HCEC 1CT (cell line): ENCODE results near the gene GRM4.

Experiments
- DNase-seq: peaks from one replicate; pipeline ENCODE4 v3.0.0-alpha.2; 2017

Gene GRM4

DNA sequence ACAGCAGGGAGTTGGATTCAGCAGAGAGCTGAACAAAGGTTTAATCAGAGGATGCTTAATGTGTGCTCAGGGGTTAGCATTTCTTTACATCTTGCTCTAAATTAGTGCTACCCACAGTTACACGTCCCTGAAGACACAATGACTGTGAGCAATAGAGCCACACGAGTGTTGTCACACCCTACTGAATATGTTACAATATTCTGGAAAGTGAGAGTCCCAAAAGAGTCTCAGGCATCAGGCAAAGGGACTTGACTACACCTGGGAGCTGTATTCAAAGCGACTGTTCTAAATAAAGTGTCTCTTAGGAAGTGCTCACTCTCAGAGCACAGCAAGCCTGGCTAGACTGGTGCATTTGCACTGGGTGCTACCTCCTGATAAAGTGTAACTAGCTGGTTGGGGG, 108.7 kb downstream of the GRM4 start:
- no peak for DNase-seq

DNA sequence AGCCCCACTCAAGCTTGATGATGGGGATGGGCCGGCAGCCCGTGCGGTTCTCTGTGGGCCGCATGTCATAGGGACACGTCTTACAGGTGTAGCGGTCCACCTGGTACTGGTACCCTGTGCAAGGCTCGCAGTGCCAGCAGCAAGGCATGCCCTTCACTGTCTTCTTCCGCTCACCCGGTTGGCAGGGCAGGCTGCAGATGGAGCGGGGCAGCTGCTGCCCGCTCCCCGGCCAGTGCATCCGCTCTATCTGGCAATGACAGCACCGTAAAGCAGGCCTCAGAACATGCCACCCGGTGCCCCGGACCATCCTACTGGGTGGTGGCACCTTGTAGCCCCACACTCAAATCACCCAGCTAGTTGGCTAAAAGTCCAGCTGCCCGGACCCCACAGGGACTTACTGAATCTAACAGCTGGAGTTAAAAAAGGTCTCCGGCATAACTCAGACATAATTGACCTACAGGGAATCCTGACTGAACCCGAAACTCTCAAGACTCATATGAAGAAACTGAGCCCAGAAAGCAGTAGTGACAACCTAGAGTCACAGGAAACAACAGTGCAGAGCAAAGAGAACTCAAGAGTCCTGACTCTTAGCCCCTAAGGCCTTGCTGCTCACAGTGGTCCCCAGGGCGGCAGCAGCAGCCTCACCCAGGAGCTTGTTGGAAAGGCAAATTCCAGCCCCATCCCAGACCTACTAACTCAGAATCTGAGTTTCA, 109.4 kb downstream of the GRM4 start:
- DNase-seq = no peak

DNA sequence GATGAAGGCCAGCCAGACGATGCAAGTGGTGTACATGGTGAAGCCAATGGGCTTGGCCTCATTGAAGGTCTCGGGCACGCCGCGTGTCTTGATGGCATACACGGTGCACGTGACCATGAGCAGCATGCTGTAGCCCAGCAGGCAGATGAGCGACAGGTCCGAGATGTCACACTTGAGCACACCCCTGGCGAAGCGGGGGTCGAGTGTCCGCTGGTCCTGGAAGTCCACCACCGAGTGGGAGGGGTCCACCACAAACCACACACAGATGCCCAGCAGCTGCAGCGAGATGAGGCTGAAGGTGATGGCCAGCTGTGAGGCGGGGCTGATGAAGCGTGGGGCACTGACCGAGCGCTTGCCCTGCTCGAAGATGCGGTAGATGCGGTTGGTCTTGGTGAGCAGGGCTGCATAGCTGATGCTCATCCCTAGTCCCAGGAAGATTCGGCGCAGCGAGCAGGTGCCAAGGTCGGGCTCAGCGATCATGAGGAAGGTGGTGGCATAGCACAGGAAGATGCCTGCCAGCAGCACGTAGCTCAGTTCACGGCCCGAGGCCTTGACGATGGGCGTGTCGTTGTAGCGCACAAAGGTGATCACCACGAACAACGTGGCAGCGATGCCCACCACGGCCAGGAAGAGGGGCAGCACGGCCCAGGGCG, 110.1 kb downstream of the GRM4 start:
- DNase-seq = no peak

DNA sequence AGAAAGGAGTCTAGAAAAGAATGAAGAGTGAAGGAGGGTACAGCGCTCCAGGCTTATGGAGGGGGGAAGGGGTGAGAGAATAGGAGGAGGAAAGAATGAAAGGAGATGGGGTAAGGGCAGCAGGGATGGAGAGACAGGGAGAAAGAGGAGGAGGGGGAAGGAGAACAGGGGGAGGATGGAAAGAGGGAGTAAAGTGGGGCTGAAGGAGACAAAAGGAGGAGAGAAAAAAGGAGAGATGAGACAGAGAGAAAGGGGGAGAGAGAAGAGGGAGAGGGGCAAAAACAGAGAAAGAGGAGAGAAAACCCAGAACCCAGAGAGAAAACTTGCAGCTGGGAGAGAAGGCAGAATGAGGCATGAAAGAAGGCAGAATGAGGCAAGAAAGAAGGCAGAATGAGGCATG, 110.7 kb downstream of the GRM4 start:
- DNase-seq = no peak

GRCh38 chr6:34032856-34033255, 113.0 kb downstream of the GRM4 start:
- DNase-seq = no peak

- DNase-seq = no peak
Observed at GRCh38 chr6:34031625-34032383, 114.1 kb downstream of the GRM4 start.

DNA sequence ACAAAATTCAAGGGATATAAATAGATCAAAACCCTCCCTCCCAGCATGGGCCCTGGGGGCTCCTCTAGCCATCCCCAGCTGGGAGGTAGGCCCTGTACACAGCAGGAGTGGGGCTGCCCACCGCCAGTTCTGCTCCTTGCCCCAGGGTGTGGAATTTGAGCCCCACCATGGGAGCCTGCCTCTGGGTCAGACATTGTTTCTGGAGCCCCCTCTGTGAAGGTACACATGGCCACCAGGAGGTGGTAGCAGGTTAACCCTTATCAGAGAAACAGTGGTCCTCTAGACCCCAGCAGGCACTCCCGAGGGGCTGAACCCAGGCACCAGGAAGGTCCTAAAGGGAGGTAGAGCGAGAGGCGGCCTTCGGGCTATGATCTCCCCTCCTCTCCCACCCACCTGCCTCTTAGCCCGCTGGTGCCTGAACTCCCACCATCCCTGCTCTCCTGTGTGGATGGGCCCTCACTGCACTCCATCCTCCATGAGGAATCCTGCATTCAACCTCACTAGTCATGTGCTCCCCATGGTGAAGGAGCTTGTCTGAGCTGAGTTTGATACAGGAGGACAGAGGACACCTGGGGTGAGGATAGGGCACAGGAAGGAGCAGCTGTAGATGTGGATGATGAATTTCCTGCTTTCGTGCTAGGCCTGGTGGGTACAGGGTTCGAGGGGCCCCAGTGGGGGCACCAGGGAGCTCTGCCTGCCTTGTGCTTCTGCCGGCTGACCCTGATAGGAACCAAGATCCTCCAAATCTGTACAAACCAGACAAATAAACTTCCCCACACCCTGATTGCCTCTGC, 114.9 kb downstream of the GRM4 start:
- DNase-seq = no peak

DNA sequence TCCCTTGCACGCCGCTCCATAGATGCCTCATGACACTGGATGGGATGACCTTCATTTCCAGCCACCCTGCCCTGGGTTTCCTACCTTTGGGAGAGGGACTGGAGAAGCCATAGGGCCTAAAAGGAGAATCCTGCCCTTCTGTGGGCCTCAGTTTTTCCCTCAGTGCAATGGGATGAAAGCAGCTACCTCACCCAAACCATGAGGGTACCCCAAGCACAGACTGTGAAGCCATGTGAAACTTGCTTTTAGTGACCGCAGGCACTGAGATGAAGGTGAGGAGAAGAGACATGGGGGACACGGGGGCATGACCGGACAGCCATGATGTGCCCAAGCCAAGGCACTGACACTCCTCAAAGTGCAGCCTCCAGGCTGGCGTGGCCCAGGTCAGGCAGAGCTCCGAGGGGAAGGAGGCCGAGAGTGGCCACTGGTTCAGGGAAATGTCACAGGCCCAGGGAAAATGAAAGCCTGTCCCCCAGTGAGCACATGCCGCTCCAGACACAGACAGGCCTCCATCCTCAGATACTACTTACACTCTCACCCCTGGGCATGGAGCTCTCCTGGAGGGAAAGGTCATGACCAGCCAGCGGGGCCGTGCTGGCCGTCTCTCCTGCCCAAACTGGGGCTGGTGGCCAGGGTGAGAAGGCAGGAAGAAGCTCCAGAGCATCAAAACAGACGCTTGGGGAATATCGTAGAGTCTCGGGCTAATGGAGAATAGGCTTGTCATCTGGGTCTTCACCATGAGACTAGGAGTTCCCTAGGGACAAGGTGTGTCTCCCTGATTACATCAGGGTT, 116.2 kb downstream of the GRM4 start:
- DNase-seq = no peak

DNA sequence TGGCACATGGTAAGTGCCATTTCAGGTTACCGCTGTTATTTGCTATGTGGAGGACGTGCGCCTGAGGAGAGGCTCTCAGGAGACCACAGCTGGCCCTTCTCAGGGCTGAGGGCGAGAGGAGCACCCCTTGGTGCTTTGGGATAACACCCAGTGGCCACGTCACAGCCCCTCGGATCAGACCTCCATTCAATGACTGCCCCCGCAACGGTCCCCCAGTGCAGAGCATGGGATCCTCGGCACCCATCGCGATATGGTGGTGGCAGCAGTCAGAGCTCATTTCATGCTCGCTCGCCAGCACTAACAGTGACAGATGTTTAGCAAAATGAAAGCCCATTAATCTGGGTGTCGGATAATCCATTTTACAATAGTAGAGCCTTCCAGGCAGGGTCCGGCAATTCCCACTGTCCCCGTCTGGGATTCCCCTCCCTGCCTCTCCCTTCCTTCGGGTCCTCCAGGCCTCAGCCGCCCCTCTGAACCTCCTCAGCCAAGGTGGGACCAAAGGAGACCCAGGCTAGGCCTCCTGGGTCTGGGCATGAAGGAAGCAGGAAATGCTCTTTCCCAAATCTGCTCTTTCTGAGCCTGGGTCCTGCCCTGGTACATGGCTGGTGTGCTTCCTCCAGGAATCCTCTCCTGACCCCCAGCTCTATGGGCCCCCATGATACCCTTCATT, 117.1 kb downstream of the GRM4 start:
- DNase-seq = no peak

DNA sequence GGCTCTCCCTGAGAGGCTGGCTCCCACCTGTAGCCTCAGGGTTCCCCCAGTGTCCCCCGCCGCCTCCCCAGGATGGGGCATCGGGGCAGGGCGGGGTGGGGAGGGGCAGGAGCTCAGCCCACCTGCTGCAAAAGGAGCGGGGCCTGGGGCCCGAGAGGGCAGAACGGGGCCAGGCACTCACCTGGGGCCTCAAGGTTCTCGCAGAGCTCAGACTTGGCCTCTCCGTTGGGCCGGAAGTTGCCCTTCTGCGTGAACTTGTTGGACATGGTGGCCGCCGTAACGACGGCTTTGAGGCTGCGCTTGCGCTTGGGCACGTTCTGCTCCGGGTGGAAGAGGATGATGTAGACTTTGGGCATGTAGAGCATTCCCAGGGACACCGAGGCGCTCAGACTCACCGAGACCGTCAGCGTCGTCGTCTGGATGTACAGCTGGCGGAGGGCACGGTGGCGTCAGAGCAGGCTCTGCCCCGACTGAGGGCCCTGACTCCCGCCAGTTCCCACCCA, 117.9 kb downstream of the GRM4 start:
- DNase-seq = no peak

DNA sequence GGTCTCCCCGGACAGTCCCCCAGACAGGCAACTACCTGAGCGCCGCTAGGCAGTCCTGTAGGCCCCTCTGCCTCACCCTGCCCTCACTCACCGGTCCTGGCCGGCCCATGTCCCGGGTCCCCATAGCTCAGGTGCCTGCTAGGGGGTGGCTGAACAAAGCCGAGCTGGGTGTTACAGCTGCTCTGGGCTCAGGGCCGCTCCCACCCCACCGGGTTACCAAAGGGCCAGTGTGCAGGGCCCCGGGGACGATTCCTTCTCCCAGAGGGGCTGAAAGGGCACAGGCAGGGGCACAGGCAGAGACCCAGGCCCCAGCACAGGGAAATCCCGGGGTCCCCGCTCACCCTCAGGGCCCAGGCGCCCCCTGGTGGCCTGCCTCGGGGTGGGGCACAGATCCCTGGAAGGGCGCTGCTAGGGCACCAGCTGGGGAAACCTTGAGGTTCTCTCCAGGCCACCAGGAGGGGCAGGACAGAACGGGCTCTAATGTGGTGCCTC, 118.4 kb downstream of the GRM4 start:
- DNase-seq = no peak

- no peak for DNase-seq
Observed at GRCh38 chr6:34025861-34026260, 120.0 kb downstream of the GRM4 start.

DNA sequence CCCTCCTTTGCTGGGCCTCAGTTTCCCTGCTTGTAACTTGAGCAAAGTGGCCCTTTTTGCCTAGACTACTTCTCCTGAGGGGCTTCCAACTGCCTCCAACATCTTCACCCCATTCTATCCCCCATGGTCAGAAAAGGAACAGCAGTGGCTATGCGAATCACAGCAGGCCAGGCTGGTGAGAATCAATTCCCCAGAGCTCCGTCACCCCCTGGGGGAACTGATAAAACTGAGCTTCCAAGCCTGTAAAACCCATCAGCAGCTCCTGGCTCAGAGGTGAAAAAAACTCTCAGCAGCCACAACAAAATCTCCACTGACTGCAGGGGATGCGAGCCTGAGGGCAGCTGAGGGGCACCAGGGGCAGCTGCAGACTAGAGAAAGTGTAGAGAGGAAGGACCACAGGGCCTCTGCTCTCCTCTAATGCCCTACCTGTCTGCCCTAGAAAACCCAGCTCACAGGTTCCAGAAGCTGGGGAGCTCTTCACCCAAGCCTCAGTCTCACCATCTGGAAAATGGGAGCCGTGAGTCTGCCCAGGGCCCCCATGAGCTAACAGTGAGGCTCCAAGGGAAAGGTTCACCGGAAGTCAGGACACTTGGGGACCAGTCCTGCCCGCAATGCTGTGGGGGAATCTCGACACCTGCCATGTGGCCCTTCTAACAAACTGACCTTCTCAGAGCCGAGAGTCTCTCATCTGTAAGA, 120.6 kb downstream of the GRM4 start:
- no peak for DNase-seq

DNA sequence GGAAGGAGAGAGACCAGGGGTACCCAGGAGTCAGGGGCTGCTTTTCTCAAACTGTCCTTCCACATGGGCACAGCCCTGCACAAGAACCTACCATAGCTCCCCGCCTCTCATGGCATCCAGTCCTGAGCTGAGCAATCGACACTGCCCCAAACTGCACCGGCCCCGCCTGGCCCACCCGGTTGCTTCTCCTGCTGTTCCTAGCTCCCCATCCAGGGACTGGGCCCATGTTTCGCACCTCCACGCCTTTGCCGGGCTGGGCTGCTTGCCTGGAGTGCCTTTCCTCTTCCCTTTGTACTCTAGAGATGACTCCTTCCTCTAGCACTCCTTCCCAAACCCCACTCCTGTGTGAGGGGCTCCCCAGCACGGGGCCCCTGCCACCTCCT, 123.0 kb downstream of the GRM4 start:
- no peak for DNase-seq

DNA sequence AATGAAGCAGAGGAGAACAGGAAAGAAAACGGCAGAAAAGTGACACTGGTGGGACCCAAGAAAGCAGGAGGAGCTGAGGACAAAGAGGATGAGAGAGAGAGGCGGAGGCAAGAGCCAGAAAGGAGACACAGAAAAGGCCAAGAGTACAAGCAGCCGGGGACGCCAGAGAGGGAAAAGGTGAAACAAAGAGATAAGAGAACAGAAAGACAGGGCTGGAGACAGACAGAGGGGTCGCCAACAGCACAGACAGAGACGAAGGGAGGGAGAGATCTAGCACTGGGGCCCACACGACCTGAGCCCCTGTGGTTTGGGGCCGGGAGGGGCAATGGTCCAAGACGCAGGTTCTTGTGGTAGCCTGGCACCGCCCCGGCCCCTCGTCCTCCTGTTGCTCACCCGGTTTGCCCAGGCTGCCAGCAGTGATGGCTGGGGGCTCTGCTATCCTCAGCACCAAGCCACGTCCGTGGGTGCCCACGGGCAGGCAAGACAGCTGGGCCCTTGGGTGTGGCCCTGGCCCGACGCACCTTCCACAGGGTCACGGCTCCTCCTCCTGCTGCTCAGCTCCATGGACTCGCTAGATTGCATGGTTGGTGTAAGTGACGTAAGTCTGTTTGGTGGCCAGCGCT, 123.5 kb downstream of the GRM4 start:
- no peak for DNase-seq

DNA sequence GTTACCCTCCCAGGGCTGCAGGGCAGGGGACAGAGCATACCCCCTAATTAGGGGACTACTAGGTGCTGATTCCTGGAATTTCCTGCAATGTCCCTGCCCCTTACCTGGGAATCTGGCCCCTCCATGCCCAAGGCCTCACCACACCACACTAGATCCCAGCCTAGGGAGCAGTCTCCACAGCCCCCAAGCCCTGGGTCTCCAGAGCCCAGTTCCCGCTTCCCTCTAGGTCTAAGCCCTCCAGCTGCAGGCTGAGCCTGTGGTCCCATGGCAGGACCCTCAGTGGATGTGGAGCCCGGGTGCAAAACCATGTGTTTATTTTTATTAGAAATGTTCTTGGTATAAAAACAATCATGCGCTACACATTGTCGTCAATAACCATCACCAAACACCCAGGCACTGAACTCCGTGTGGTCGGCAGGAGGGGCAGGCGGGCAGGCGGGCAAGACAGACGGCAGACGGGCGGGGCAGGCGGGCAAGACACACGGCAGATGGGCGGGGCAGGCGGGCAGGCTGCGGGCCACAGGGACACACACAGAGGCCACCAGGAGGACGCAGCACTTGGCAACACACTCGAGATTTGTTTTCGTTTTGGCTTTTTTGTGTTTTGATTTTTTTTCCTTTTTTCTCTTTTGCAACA, 124.2 kb downstream of the GRM4 start:
- no peak for DNase-seq

DNA sequence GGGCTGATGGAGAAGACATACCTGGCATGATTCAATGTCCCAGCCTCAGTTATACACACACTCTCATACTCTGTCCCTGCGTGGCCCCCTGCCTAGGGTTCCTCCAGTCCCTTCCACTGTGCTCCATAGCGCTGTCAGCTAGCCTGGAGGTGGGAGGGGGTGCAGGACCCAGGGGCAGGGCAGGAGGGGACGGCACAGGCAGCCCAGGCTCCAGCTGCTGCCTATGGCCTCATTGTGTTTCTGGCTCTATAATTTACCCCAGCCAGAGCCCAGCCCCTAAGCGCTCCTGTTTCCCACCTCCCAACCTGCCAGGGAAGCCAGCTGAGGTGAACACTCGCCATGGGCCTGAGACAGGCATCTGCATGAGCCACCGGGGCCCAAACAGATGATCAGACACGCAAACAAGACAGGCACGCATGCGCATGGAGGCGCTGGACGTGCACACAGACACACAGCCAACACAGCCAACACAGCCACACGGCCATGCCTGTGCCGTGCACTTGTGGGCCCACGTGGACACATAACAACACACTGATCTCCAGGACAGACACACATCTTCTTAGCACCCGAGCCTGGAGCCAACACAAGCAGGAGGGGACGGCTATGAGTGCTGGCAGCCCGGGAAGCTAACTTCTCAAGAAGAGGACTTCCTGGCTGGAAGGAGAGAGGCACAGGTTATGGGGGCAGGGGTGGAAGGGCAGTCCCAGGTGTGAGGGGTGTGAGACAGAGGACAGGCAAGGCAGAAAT, 124.9 kb downstream of the GRM4 start:
- DNase-seq = no peak

DNA sequence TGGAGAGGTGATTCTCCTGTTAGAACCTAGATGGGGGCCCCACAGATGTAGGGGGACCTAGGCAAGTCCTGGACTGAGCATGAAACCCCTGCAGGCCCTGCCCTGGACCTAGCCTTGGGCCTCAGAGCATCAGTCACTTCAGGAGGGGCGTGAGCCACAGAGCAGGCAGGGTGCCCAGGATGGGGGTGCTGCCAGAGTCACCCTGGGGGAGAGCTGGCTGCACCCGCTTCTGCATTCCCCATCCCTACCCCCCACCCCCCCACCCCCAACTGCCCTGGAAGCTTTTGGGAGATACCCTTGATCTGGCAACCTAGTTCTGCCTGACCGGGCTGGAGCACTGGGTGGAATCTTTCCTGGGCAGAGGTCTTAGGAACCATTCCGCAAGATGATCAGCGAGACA, 125.6 kb downstream of the GRM4 start:
- no peak for DNase-seq

- no peak for DNase-seq
Observed at GRCh38 chr6:34018961-34019606, 126.8 kb downstream of the GRM4 start.
